ENCODE measurements around the gene UPK3A. TPM values are rescaled to one million over a fixed set of nuclear protein-coding genes. Genes with fewer than 3 reads are reported as not detected.

UPK3A gene
- total and polyA plus RNA-seq, 2 of the 13 experiments (the other 11 are each of a cell fraction or from before 2014, with no cell fraction given): 10.5 to 13.8 TPM

GRCh38 chr22:45272498-45272897 is 12.3 kb upstream of the UPK3A start (continued):
- no peak for TF ChIP-seq CREB1 (IDR thresholded peaks at IDR 0.05)
- TF ChIP-seq CREB1 (CRISPR knock-in tag; IDR thresholded peaks at IDR 0.05): no peak
- no peak for TF ChIP-seq ZFP36L2 (CRISPR knock-in tag; IDR thresholded peaks at IDR 0.05)
- TF ChIP-seq ZNF180 (CRISPR knock-in tag; IDR thresholded peaks at IDR 0.05; ENCODE audit: borderline replicate concordance, low read depth): no peak
- TF ChIP-seq ZSCAN29 (CRISPR knock-in tag; conservative IDR thresholded peaks at IDR 0.05): no peak
- no peak for TF ChIP-seq ZNF256 (CRISPR knock-in tag; conservative IDR thresholded peaks at IDR 0.05)
- TF ChIP-seq HOXD1 (CRISPR knock-in tag; IDR thresholded peaks at IDR 0.05): 0 out of 2 replicates have a peak, but pooled peaks have one; percentile 28
- no peak for TF ChIP-seq SMARCC2 (IDR thresholded peaks at IDR 0.05)
- TF ChIP-seq FIP1L1 (IDR thresholded peaks at IDR 0.05; ENCODE audit: borderline replicate concordance, insufficient read depth, low read depth, low read length): no peak
- TF ChIP-seq CAMTA2 (CRISPR knock-in tag; IDR thresholded peaks at IDR 0.05; ENCODE audit: borderline replicate concordance): 0 out of 2 replicates have a peak, but pooled peaks have one; percentile 27
- TF ChIP-seq EEA1 (CRISPR knock-in tag; IDR thresholded peaks at IDR 0.05; ENCODE audit: borderline replicate concordance): no peak
- TF ChIP-seq GPBP1L1 (CRISPR knock-in tag; IDR thresholded peaks at IDR 0.05): no peak
- TF ChIP-seq MYC (CRISPR knock-in tag; IDR thresholded peaks at IDR 0.05; ENCODE audit: borderline replicate concordance): no peak
- TF ChIP-seq TRIM24 (CRISPR knock-in tag; IDR thresholded peaks at IDR 0.05): no peak
- no peak for TF ChIP-seq ZNF264 (CRISPR knock-in tag; IDR thresholded peaks at IDR 0.05)
- no peak for TF ChIP-seq TRAFD1 (CRISPR knock-in tag; IDR thresholded peaks at IDR 0.05; ENCODE audit: borderline replicate concordance)
- TF ChIP-seq ZNF646 (CRISPR knock-in tag; IDR thresholded peaks at IDR 0.05): no peak
- no peak for TF ChIP-seq POGZ (CRISPR knock-in tag; IDR thresholded peaks at IDR 0.05)
- no peak for TF ChIP-seq ZNF569 (CRISPR knock-in tag; IDR thresholded peaks at IDR 0.05; ENCODE audit: borderline replicate concordance)
- TF ChIP-seq RELA (CRISPR knock-in tag; IDR thresholded peaks at IDR 0.05): no peak
- TF ChIP-seq NFIB (CRISPR knock-in tag; IDR thresholded peaks at IDR 0.05; ENCODE audit: borderline replicate concordance): no peak
